GF-D8 (cell line): ENCODE measurements around the gene NOC2L.
"Not testable (repeated sequence)": the region's sequence is repeated elsewhere in the genome, so short reads cannot be mapped to it uniquely, and the experiment has no call there.

Source experiments
- DNase-seq: peaks from one replicate; lab custom pipeline; 2025; lab: John Stamatoyannopoulos, UW

NOC2L gene

GRCh38 chr1:993379-993995 is 34.4 kb upstream of the NOC2L start:
- DNase-seq: no peak

GRCh38 chr1:992362-992761 is 33.3 kb upstream of the NOC2L start:
- DNase-seq: no peak

- no peak for DNase-seq
Observed at GRCh38 chr1:991895-992294, 32.8 kb upstream of the NOC2L start.

GRCh38 chr1:991275-991674 is 32.2 kb upstream of the NOC2L start:
- DNase-seq: not testable (repeated sequence)

- DNase-seq: not testable (repeated sequence)
Observed at GRCh38 chr1:988061-988460, 29.0 kb upstream of the NOC2L start.

- DNase-seq: no peak
Observed at GRCh38 chr1:985126-985525, 26.1 kb upstream of the NOC2L start.

GRCh38 chr1:984476-984814 is 25.4 kb upstream of the NOC2L start:
- no peak for DNase-seq

- DNase-seq: no peak
Observed at GRCh38 chr1:983798-984475, 24.9 kb upstream of the NOC2L start.

GRCh38 chr1:982765-983436 is 23.8 kb upstream of the NOC2L start:
- no peak for DNase-seq

GRCh38 chr1:981955-982558 is 23.0 kb upstream of the NOC2L start, which contains the start of gene PERM1:
Gene PERM1, minus strand, starts transcription at chr1:982093. Its CDS starts 1,064 bp downstream, at chr1:981029.
- DNase-seq: no peak

GRCh38 chr1:981491-981954 is 22.5 kb upstream of the NOC2L start:
- DNase-seq: no peak

- DNase-seq: no peak
Observed at GRCh38 chr1:980602-981395, 21.7 kb upstream of the NOC2L start.

GRCh38 chr1:980137-980571 is 21.1 kb upstream of the NOC2L start:
- DNase-seq: no peak

- DNase-seq: no peak
Observed at GRCh38 chr1:979744-980072, 20.7 kb upstream of the NOC2L start.

GRCh38 chr1:978835-979743 is 20.0 kb upstream of the NOC2L start:
- DNase-seq: no peak

- no peak for DNase-seq
Observed at GRCh38 chr1:978069-978834, 19.2 kb upstream of the NOC2L start.

GRCh38 chr1:976791-977190 is 17.7 kb upstream of the NOC2L start:
- DNase-seq: not testable (repeated sequence)

- DNase-seq: peak; percentile 36
Observed at GRCh38 chr1:975896-976683, 17.0 kb upstream of the NOC2L start.

- DNase-seq: no peak
Observed at GRCh38 chr1:975365-975764, 16.3 kb upstream of the NOC2L start.
